T-helper 2 cell treated with Interferon-gamma antibody and Interleukin-4, amounts not matched to agents 5 μg/mL and 100 μg/mL, for 36 hours (primary cell): Measurements from ENCODE around the gene POLN.
"Not testable (repeated sequence)": the region's sequence is repeated elsewhere in the genome, so short reads cannot be mapped to it uniquely, and the experiment has no call there.

Experiments
- DNase-seq: peaks from one replicate; pipeline ENCODE4 v3.0.0; 2021; ENCODE audit warnings: low spot score
- H3K27ac Mint-ChIP-seq: one replicate; pipeline ENCODE4 v1.8.0; 2021; ENCODE audit warnings: mild to moderate bottlenecking, mixed read lengths
- H3K27me3 Mint-ChIP-seq: one replicate; pipeline ENCODE4 v1.8.0; 2021; ENCODE audit warnings: low read depth, mixed read lengths
- H3K36me3 Mint-ChIP-seq: one replicate; pipeline ENCODE4 v1.8.0; 2021; ENCODE audit warnings: low read depth, mixed read lengths
- H3K4me1 Mint-ChIP-seq: one replicate; pipeline ENCODE4 v1.8.0; 2021; ENCODE audit warnings: low read depth, mixed read lengths
- H3K4me3 Mint-ChIP-seq: one replicate; pipeline ENCODE4 v1.8.0; 2022; ENCODE audit warnings: mild to moderate bottlenecking, moderate library complexity, mixed read lengths
- H3K9me3 Mint-ChIP-seq: one replicate; pipeline ENCODE4 v1.8.0; 2021; ENCODE audit warnings: mixed read lengths

Gene POLN

DNA sequence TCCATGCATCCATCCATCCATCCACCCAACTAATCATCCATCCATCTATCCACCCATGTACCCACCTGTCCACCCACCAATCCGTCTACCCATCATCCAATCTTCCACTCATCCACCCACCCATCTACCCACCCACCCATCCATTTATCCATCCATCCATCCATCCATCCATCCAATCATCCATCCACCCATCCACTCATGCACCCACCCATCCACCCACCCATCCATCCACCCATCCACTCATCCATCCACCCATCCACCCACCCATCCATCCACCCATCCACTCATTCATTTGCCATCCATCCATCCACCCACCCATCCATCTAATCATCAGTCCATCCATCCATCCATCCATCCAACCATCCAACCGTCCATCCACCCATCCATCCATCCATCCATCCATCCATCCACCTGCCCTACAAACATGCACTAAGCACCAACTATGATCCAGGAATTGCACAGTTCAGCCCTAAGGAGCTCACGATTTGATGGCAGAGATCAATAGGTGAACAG, 41.3 kb upstream of the POLN start:
- no peak for DNase-seq
- no peaks in the 10 kb centered on the region for H3K9me3 Mint-ChIP-seq
- peak overlapping the region; percentile 60 for H3K27ac Mint-ChIP-seq
- peaks cover 29% of the 10 kb centered on the region for H3K4me1 Mint-ChIP-seq
- no peaks in the 10 kb centered on the region for H3K27me3 Mint-ChIP-seq
- peak overlapping the region; percentile 42 for H3K4me3 Mint-ChIP-seq
- H3K36me3 Mint-ChIP-seq: peaks cover 2% of the 10 kb centered on the region

DNA sequence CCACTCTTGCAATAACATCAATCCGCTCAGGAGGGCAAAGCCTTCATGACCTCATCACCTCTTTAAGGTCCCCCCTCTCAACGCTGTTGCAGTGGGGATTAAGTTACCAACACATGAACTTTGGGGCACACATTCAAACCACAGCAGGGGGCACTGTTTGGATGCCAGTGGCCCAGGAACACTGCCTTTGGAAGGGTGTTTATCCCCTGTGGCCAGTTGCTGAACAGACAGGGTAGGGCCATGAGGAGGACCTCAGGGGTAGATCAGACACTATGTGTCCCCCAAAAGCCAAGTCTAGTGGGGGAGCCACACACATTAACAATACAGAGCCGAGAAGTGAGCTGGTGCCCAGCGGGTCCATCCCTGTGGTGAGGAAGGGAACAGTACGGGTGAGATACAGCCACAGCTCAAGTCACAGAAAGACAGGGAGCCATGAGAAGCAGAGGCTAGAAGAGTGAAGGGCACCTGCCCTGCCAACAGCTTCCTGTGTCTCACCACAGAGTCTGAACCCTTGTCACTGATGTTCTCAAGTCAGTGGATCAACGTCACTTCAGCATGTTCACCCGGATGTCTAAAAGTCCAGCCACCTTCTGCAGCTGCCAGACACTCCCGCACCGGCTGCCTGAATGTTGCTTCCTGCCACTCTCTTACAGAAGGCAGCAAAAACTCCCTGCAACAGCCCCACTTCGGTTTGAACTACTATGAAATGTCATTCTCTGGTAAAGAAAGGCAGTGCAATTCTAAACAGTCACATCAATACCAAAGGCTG, 39.8 kb upstream of the POLN start:
- Mint-ChIP-seq H3K4me3 (peak overlapping the region; percentile 69), H3K27me3 (no peaks in the 10 kb centered on the region), H3K9me3 (no peaks in the 10 kb centered on the region), H3K4me1 (peaks cover 29% of the 10 kb centered on the region), H3K27ac (peak overlapping the region; percentile 83), H3K36me3 (peaks cover 2% of the 10 kb centered on the region)
- DNase-seq: peak; percentile 71

DNA sequence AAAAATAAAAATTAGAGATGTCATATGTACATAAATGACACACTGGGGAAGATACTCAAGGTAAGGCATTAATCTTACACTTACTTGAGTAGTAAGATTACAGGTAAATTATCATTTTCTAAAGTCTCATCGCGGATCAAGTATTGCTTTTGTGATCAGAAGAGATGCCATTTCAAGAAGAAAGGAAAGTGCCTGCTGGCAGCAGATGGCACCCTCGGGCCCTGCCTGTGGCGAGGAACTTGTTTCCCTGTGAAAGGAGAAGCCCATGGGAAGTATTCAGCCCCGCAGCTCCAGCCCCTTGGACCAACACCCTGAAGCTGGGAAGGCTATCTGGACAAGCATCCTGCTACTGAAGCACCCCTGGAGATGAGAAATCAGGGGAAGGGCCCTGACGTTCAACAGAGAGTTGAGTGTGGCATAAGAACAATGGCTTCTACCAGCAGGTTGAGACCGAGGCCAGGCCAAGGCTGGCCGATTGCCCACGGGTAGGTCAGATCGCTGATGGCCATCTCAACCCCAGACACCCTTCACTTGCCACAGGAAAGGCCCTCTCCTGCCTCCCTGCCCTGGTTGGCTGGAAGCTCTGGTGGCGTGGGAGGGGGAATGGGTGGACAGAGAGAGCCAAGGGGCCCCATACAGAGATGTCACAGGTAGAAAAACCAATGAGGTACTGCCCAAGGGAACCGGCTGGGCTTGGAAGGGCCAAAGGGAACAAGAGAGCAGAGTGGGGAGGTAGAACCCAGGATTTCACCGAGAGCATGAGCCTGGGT, 38.8 kb upstream of the POLN start:
- peaks cover 29% of the 10 kb centered on the region for H3K4me1 Mint-ChIP-seq
- DNase-seq: no peak
- no peak overlapping the region for H3K4me3 Mint-ChIP-seq
- H3K27me3 Mint-ChIP-seq: no peaks in the 10 kb centered on the region
- H3K36me3 Mint-ChIP-seq: peaks cover 2% of the 10 kb centered on the region
- peak overlapping the region; percentile 83 for H3K27ac Mint-ChIP-seq
- H3K9me3 Mint-ChIP-seq: no peaks in the 10 kb centered on the region

DNA sequence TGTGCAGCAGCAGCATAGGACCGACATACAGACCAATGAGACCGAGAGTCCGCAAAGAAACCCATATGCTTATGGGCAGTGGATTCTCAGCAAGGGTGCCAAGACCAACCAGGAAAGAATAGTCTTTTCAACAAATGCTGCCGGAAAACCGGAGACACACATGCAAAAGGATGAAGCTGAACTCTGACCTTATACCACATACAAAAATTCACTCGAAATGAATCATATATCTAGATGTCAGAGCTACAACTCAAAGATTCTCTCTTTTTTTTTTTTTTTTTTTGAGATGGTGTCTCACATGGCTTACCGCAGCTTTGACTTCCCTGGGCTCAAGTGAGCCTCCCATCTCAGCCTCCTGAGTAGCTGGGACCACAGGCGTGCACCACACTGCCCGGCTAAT, 36.0 kb upstream of the POLN start:
- no peaks in the 10 kb centered on the region for H3K36me3 Mint-ChIP-seq
- no peaks in the 10 kb centered on the region for H3K27me3 Mint-ChIP-seq
- no peak for DNase-seq
- H3K9me3 Mint-ChIP-seq: no peaks in the 10 kb centered on the region
- H3K4me3 Mint-ChIP-seq: no peak overlapping the region
- peaks cover 21% of the 10 kb centered on the region for H3K4me1 Mint-ChIP-seq
- H3K27ac Mint-ChIP-seq: no peak overlapping the region

DNA sequence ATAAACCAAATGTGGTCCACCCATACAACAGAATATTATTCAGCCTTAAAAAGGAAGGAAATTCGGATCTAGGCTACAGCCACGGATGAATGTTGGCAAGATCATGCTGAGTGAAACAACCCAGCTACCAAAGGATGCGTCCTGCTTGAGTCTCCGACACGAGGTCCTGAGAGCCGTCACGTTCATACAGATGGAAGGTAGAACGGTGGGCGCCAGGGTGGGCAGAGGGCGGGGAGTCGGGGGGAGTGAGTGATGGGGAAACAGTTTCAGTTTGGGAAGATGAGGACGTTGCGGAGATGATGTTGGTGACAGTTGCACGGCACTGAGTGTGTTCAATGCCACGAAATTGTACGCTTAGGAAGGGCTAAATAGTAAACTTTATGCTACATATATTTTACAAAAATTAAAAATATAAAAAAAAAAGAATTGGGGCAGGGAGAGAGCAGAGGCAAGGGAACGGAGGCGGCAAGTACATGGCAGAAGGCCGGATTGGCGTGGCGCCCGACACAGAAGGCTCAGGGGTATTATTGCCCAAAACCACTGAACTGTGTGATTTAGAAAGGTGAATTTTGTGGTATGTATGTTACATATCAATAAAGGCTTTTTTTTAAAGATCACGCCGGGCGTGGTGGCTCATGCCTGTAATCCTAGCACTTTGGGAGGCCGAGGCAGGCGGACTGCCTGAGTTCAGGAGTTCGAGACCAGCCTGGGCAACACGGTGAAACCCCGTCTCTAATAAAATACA, 34.8 kb upstream of the POLN start:
- H3K4me3 Mint-ChIP-seq: no peak overlapping the region

DNA sequence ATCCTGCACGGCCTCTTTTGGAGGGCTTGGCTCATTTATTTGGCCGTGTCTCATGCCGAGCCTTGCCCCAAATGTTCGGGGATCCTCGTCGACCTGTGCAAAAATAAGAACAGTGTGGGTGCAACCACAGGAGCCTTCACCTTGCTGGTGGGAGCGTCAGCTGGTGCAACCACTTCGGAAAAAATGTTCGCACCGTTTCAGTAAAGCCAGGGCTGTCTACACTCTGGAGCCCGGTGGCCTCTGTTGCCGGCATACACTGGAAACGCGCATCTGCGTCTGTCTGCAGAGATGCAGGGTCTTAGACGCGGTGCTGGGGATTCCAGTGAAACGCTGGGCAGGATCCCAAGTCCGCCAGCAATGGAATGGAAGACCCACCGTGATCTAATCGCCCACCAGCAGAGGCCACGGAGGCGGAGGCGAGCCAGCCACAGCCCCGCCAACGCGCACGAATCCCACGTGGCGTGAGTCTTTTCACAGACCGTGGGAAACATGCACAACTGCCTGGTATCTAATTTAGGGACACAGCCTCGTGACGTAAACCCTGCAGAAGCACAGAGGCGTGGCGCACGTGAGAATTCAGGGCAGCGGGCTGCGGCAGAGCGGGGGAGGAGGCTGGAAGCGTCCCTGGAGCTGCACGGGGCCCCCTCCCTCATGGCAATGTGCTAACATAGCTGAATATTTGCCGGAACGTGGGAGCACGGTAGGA, 33.8 kb upstream of the POLN start:
- Mint-ChIP-seq H3K4me3 (no peak overlapping the region), H3K4me1 (peaks cover 3% of the 10 kb centered on the region), H3K36me3 (no peaks in the 10 kb centered on the region), H3K9me3 (no peaks in the 10 kb centered on the region), H3K27ac (no peak overlapping the region), H3K27me3 (no peaks in the 10 kb centered on the region)
- no peak for DNase-seq

More for the DNA sequence above, 34.8 kb upstream of the POLN start:
- no peak for DNase-seq
- H3K27ac Mint-ChIP-seq: no peak overlapping the region
- H3K9me3 Mint-ChIP-seq: no peaks in the 10 kb centered on the region
- no peaks in the 10 kb centered on the region for H3K27me3 Mint-ChIP-seq
- H3K4me1 Mint-ChIP-seq: peaks cover 11% of the 10 kb centered on the region
- H3K36me3 Mint-ChIP-seq: no peaks in the 10 kb centered on the region

DNA sequence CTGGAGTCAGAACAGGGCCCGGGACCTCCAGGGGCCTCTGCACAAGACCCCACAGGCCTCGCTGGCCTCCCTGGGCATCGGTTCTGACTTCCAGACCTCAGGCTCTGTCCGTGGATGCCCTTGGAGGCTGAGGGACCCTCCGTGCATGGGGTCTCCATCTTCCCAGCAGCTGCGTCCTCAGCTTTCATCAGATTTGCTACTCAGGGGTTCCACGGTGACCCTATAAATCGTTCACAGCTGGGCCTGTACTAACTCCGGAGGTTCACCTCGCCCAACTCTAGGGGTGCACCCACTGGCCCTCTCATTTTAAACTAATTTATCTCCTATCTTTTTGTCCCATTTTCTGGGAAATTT, 33.1 kb upstream of the POLN start:
- H3K27ac Mint-ChIP-seq, H3K9me3 Mint-ChIP-seq, H3K4me3 Mint-ChIP-seq, H3K4me1 Mint-ChIP-seq, DNase-seq, H3K27me3 Mint-ChIP-seq, H3K36me3 Mint-ChIP-seq: not testable (repeated sequence)

DNA sequence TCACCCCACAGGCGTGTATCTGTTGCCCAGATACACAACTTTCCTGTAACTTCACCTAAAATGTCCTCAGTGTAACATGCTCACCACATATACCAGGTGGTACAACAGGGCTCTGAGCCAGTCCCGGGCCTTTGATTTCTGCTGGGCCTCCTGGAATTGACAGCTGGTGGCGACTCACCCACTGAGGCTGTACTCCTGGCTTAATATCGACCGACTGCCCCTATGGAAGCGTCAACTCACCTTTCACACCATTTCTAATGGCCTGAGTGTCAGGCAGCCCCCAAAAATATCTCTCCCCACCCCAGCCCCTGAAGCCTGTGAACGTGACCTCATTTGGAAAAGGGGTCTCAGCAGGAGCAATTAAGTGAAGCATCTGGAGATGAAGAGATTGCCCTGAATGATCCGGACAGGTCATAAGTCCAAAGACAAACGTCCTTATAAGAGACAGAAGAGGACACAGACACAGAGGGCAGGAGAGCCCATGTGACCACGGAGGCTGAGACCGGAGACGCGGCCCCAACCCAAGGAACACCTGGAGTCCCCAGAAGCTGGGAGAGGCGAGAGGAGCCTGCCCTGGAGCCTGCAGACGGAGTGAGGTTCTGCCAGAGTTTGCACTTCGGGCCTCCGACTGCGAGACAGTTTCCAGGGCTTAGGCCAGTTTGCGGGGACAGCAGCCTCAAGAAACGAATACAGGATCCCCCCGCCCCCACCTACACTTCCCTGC, 32.6 kb upstream of the POLN start:
- Mint-ChIP-seq H3K4me3 (no peak overlapping the region), H3K27ac (no peak overlapping the region), H3K9me3 (no peaks in the 10 kb centered on the region), H3K4me1 (no peaks in the 10 kb centered on the region), H3K36me3 (no peaks in the 10 kb centered on the region), H3K27me3 (no peaks in the 10 kb centered on the region)
- DNase-seq: no peak

DNA sequence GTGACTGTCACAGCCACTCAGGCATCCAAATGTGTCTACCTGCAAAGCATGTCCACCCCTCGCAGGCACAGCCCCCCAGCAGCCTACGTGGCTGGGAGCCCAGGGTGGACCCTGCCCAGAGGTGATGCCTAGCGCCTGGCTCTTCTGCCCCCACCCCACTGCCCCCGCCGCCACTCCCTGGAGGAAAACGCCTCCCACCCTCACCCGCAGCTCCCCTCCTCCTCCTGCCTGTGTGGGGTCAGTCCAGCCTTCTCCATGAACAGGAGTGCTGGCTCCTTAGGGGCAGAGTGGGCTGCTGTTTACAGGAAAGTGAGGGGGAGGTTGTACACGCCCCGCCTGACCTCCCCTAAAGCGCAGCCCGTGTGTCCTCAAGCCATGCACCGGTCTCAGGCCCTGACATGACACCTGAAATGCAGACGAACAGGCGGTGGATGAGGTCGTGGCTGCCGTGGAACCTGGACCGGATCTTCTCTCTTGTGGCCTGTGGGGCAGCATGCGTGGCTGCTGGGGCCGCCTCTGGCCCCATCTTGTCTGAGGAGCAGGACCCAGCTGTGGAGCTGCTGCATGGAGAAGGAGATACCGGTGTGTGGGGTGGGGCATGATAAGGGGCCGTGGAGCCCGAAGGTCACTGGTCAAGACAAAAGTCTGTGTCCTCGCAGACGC, 31.9 kb upstream of the POLN start:
- no peaks in the 10 kb centered on the region for H3K36me3 Mint-ChIP-seq
- H3K4me1 Mint-ChIP-seq: no peaks in the 10 kb centered on the region
- DNase-seq: no peak
- no peaks in the 10 kb centered on the region for H3K9me3 Mint-ChIP-seq
- H3K27me3 Mint-ChIP-seq: no peaks in the 10 kb centered on the region
- no peak overlapping the region for H3K27ac Mint-ChIP-seq
- H3K4me3 Mint-ChIP-seq: no peak overlapping the region

DNA sequence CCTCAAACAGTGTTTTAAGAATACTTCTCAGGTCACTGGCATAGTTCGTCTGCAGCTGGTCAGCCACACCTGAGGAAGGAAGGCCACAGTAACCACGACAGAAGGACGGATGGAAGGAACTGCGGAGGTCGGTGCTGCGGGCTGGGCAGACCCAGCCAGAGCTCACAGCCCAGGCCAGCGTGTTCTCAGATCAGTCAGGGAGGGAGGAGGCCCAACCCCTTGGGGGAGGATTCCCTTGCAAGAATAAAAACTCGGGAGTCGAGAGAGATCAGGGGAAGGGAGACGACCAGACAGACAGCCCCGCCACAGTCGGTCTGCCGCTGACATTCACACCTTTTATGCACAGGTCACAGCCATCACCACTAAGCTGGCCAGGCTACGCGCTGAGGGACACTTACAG, 31.3 kb upstream of the POLN start:
- Mint-ChIP-seq H3K27ac (no peak overlapping the region), H3K4me3 (no peak overlapping the region), H3K9me3 (no peaks in the 10 kb centered on the region), H3K36me3 (no peaks in the 10 kb centered on the region), H3K27me3 (no peaks in the 10 kb centered on the region), H3K4me1 (no peaks in the 10 kb centered on the region)
- DNase-seq: no peak

DNA sequence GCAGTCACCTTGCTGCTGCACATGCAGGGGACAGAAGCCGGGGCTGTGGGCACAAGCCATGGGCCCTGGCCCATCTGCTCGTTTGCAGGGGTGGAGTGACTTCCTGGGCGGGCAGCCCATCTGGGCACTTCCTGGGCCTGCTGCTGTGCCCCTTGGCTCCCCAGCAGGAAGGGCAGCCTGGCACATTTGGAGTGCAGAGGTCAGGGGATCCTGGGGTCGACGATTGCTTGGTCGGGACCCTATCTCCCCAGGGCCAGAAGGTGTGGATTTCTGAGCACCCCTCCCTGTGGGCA, 30.9 kb upstream of the POLN start:
- Mint-ChIP-seq H3K36me3 (no peaks in the 10 kb centered on the region), H3K4me3 (no peak overlapping the region), H3K9me3 (no peaks in the 10 kb centered on the region), H3K27ac (no peak overlapping the region), H3K27me3 (no peaks in the 10 kb centered on the region), H3K4me1 (no peaks in the 10 kb centered on the region)
- DNase-seq: no peak

DNA sequence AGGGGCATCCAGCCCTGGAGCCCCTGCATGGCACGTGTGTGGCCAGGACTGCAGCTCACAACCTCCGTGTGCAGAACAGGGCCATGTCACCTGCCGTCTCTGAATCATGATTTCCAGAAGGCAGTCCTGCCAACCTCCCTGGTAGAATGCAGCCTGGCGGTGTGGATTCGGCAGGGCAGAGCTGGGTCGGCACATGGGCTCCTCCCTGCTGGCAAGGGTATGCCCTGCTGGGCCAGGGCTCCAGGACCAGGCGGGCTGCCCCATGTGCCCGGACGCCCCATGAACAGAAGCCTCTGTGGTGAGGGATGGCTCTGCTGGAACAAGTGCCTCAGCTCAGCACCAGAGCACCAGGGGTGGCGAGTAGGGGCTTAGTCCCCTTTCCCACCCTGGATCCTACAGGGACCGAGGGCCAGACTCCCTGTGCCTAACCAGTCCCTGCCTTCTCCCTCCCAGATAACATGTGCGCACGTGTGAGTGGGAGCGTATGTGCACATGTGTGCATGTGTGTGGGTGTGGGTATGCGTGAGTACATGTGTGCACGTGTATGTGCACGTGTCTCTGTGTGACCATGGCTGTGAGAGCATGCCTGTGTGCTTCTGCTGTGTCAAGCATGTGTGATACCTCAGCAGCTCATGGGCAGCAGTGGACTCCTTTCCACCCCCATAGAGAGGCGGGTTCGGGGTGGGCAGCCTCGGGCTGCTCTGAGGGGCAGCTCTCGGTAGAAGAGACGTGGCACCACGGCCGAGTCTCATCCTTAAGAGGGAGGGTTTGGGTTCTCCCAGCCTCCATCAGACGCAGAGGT, 30.3 kb upstream of the POLN start:
- no peaks in the 10 kb centered on the region for H3K36me3 Mint-ChIP-seq
- no peaks in the 10 kb centered on the region for H3K27me3 Mint-ChIP-seq
- H3K4me1 Mint-ChIP-seq: no peaks in the 10 kb centered on the region
- no peaks in the 10 kb centered on the region for H3K9me3 Mint-ChIP-seq
- DNase-seq: no peak
- H3K27ac Mint-ChIP-seq: no peak overlapping the region
- H3K4me3 Mint-ChIP-seq: no peak overlapping the region
